ENCODE measurements around the gene EHMT1. TPM values are rescaled to one million over a fixed set of nuclear protein-coding genes. Genes with fewer than 3 reads are reported as not detected.

The EHMT1 gene
- total and polyA plus RNA-seq, 2 of the 8 experiments (the other 6 are each of a cell fraction or from before 2014, with no cell fraction given), result 95.7 to 163 TPM

GRCh38 chr9:137836831-137837241, 218.0 kb downstream of the EHMT1 start:
- 81% methylated on average over 8 of the region's 12 CpGs; no CpG with 5 or more reads in 1 of the 2 experiments for WGBS, 2 experiments (ENCODE audit: extremely low coverage in 1 of 2, insufficient coverage in 1 of 2, insufficient read length in 1 of 2, insufficient replicate concordance in 2 of 2, low coverage in 1 of 2, low lambda C conversion rate in 2 of 2, missing lambda C conversion rate in 1 of 2)
- Histone ChIP-seq H3K4me3 (ENCODE audit: extremely low read depth in 1 of 4, insufficient read depth in 2 of 4, low read depth in 3 of 4, low read length in 4 of 4) (no peak overlapping the region), H4K20me1 (replicated peaks in 1 of 2; ENCODE audit: control insufficient read depth in 1 of 2, insufficient read depth in 2 of 2, low read length in 2 of 2) (peaks cover 1 to 2% of the 10 kb centered on the region in 2 experiments), H2AK5ac (ENCODE audit: low read depth, low read length) (no peak overlapping the region), H3K4me2 (ENCODE audit: insufficient read depth in 1 of 2, low read depth in 2 of 2, low read length in 2 of 2) (no peak overlapping the region), H3K9me3 (ENCODE audit: insufficient read depth in 2 of 2, low read depth in 1 of 2, low read length in 1 of 2) (no peaks in the 10 kb centered on the region; a peak in 1 of 4 replicates), H2BK15ac (ENCODE audit: low read length) (no peak overlapping the region), H3K56ac (replicated peaks; ENCODE audit: insufficient read length, low read depth, low read length) (no peak overlapping the region), H2AFZ (ENCODE audit: low read length) (no peak overlapping the region), H3K23ac (ENCODE audit: insufficient read length) (no peak overlapping the region), H2BK120ac (replicated peaks; ENCODE audit: low read depth, low read length) (no peak overlapping the region), H4K5ac (ENCODE audit: insufficient read length, low read depth, low read length) (no peak overlapping the region), H3K36me3 (ENCODE audit: control insufficient read depth in 2 of 4, insufficient read depth in 4 of 4, low read length in 3 of 4) (peaks cover 5 to 25% (median 6%) of the 10 kb centered on the region in 4 experiments; a peak in 7 of 8 replicates), H3K79me2 (ENCODE audit: control insufficient read depth in 1 of 2, insufficient read depth in 2 of 2, low read length in 2 of 2) (no peaks in the 10 kb centered on the region), H3K27ac (ENCODE audit: low read depth, low read length) (no peak overlapping the region), H3K9ac (replicated peaks in 1 of 4; ENCODE audit: extremely low read depth in 1 of 4, low read depth in 3 of 4, low read length in 3 of 4) (no peak overlapping the region), H2BK5ac (ENCODE audit: low read depth, low read length) (no peak overlapping the region), H3K18ac (ENCODE audit: extremely low read depth, low read length) (no peak overlapping the region), H2BK12ac (ENCODE audit: low read depth, low read length) (no peak overlapping the region), H3K23me2 (ENCODE audit: low read depth, low read length) (no peaks in the 10 kb centered on the region), H3K14ac (ENCODE audit: insufficient read length) (no peak overlapping the region), H4K8ac (ENCODE audit: extremely low read depth, insufficient read depth, low read length) (no peak overlapping the region), H3K27me3 (replicated peaks in 1 of 4; ENCODE audit: control insufficient read depth in 3 of 4, extremely low read depth in 1 of 4, insufficient read depth in 3 of 4, low read length in 3 of 4) (no peaks in the 10 kb centered on the region), H4K91ac (replicated peaks; ENCODE audit: insufficient read length, low read length) (no peak overlapping the region), H2BK20ac (ENCODE audit: low read length) (no peak overlapping the region), H3K4ac (replicated peaks; ENCODE audit: insufficient read length, low read depth, low read length) (no peak overlapping the region), H3K79me1 (ENCODE audit: low read depth, low read length) (no peaks in the 10 kb centered on the region), H3K4me1 (replicated peaks in 1 of 4; ENCODE audit: control insufficient read depth in 3 of 4, insufficient read depth in 4 of 4, low read length in 3 of 4) (no peaks in the 10 kb centered on the region; a peak in 1 of 7 replicates)
- FAIRE-seq, result no peak
- POLR2A ChIA-PET (ENCODE audit: partially characterized antibody), result interaction anchor here (1.5 kb wide), 1 partner anchor 12 kb away, joined by 3 read pairs; no protein-coding TSS in a partner anchor
- CTCF ChIA-PET (ENCODE audit: partially characterized antibody), result interaction anchor here (0.7 to 1.2 kb wide), 8 partner anchors 8 to 264 kb away, joined by 3 to 4 read pairs (median 3); no protein-coding TSS in a partner anchor
- DNase-seq (ENCODE audit: low read depth in 1 of 2, low spot score in 2 of 2), result no peak
- TF ChIP-seq, protein P1, sequence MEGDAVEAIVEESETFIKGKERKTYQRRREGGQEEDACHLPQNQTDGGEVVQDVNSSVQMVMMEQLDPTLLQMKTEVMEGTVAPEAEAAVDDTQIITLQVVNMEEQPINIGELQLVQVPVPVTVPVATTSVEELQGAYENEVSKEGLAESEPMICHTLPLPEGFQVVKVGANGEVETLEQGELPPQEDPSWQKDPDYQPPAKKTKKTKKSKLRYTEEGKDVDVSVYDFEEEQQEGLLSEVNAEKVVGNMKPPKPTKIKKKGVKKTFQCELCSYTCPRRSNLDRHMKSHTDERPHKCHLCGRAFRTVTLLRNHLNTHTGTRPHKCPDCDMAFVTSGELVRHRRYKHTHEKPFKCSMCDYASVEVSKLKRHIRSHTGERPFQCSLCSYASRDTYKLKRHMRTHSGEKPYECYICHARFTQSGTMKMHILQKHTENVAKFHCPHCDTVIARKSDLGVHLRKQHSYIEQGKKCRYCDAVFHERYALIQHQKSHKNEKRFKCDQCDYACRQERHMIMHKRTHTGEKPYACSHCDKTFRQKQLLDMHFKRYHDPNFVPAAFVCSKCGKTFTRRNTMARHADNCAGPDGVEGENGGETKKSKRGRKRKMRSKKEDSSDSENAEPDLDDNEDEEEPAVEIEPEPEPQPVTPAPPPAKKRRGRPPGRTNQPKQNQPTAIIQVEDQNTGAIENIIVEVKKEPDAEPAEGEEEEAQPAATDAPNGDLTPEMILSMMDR (IDR thresholded peaks at IDR 0.05; ENCODE audit: control extremely low read depth in 1 of 3, insufficient read depth in 1 of 3, low read depth in 1 of 3, low read length in 3 of 3), result peak in 2 of 3 experiments; percentile 39 to 58; a peak in 2 of 4 replicates
- no peak for TF ChIP-seq CEBPB (IDR thresholded peaks at IDR 0.05; ENCODE audit: low read depth, low read length)
- no peak for TF ChIP-seq CBX5 (IDR thresholded peaks at IDR 0.05; ENCODE audit: low read depth, low read length)
- TF ChIP-seq POLR2AphosphoS5 (IDR thresholded peaks at IDR 0.05; ENCODE audit: low read depth, low read length), result 0 out of 2 replicates have a peak, but pooled peaks have one; percentile 40
- TF ChIP-seq RAD21 (IDR thresholded peaks at IDR 0.05 in 1 of 2, conservative IDR thresholded peaks at IDR 0.05 in 1 of 2; ENCODE audit: low read depth in 2 of 2, low read length in 2 of 2), result peak; percentile 24 to 32; a peak in 3 of 4 replicates

All from H1 (cell line).